NCI-H345 treated with DMSO at 0.1 percent for 48 hours (cell line): ENCODE results near the gene MYO5C.

Experiments used
- DNase-seq: peaks from one replicate; lab custom pipeline; 2025; ENCODE audit not compliant: unreplicated experiment; lab: John Stamatoyannopoulos, UW

The MYO5C gene

DNA sequence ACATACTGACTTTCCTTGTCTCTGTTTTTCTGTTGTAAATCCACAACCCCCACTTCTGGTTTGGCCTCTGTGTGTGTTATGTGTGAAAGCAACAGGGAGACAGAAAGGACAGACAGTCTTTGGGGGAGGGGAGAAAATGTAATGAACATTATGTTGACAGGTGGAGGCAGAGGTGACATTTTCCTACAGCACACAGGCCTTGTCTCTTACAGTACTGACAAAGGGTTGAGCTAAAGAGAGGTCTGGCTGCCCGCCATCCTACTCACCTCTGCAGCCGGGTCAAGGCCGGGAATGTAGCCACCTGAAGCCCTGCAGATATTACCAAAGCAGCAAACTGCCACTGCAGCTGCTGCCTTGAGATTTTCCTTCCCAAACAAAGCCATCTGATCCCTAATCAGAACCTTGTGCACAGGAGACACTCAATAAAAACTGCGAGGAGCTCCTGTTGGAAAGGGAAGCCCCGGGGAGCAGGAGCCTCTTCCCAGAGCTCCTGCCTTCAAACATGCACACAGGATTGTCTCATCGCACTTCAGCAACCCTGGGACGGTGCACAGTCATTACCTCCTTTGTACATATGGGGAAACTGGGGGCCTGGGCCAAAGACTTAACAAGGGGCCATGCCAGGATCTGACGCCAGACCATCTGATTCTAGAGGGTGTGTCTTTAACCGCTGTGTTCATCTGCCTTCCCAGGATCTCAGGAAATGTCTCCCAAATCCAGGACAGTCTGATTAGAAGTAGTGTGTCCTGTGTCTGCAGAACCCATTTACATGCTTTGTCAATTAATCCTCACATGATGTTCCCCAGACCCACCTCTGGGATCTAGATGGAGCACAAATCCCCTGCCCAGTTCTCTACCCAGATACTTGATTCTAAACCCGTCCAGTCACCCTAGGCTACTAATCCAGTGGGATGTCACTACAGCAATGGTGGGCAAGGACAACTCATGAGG is 14.2 kb downstream of the MYO5C start:
- no peak for DNase-seq

- no peak for DNase-seq
Measured at GRCh38 chr15:52280326-52281084, 15.1 kb downstream of the MYO5C start.

DNA sequence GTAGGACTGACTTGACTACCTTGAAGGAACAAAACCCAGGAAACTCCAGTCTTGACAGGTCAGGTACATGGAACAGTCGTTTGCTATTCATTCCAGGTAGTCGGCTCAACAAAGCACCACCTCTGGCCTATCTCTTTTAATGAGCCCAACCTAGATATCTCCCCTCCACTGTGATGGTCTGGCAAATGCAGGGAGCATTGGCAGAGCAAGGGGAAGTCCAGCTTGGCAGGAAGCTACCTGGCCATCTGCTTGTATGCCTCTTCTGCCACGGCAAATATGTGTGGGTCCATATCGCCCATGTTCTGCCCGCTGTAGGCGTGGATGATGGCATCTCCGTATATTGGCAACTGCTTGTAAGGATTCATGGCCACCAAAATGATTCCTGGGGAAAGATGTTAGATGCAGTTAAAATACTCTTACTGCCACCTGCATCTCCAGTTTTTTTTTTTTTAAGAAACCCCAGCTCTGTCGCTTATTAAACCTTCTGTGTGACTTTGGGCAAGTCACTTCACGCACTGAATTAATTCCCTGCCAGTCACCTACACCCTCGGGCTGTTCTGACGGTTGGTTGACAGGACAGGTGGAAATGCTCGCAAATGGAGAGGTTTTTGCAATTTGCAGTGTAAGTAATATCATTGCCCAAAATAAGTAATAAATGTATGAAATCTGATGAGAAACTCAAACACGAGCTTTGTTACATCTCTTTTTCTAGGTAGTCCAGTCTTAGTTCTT is 16.8 kb downstream of the MYO5C start:
- DNase-seq: no peak

DNA sequence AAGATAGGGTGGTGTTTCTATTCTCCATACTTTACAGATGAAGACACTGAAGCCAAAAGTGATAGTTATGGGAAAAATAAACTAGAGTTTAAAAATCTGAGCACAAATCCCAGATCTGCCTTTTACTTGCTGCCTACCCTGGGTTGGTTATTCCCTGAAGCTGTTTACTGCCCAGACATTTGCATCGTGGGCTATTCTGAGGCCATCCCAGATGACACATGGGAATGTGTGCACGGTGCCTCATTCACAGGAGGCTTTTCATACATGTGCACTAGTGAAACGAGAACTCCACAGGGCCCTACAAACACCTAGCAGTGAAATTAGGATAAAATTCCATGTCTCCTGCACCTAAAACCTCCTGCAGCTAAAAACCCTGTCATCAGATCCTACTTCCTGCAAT is 17.5 kb downstream of the MYO5C start:
- DNase-seq: no peak

- DNase-seq: no peak
Measured at GRCh38 chr15:52277575-52277974, 18.0 kb downstream of the MYO5C start.

DNA sequence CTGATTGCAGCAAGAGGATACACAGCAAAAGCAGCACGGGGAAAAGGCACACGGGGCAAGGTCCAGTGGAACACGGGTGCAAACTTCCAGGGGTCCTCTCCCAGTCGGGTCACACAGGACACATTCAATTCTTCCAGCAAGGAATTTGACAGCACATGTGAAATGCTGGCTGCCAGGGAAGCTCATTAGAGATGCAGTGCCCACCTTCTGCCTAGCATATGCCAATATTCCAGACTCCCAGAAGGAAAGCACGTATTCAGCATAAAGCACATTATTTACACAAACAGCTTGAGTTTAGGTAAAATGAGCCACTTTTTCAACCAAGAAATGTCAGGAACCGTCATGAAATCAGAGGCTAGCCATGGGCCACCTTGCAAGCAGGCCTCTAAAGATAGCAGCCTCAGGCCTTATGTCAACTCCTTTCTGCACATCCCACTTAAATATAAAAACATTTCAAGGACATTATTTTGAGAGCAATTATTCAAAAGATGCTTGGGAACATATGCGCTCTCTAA is 19.3 kb downstream of the MYO5C start:
- no peak for DNase-seq

DNA sequence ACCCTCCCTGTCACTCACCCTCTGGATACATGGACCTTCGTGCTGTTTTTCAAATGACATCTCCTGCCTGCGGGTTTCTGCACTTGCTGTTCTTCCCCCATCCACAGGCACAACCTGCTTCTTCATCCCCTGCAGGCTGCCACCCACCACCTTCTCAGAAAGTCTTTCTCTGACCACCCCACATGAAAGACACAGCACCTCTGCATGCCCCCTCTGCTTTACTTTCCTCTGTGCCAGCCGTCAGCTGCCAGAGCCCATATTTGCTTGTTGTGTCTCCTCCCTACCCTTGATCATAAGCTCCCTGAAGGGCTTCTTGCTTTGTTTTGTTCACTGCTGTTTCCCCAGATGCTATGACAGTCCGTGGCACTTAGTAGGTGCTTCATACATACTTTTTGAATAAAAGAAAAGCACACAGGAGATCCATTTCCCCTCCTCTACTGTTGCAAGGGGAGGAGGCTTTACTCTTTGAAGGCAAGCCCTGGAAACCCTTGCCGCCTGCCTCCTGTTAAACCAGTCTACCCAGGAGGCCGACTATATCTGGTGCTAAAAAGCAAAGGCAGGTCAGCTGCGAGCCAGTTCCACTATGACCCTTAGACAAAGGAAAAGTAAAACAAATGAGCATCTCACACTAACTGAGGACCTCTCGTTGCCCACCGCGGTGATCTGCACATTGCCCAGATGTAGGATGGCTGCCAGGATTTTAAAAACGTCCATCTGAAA is 31.9 kb downstream of the MYO5C start:
- no peak for DNase-seq

GRCh38 chr15:52262364-52262763 is 33.2 kb downstream of the MYO5C start:
- no peak for DNase-seq

GRCh38 chr15:52261498-52262242 is 33.9 kb downstream of the MYO5C start:
- no peak for DNase-seq

DNA sequence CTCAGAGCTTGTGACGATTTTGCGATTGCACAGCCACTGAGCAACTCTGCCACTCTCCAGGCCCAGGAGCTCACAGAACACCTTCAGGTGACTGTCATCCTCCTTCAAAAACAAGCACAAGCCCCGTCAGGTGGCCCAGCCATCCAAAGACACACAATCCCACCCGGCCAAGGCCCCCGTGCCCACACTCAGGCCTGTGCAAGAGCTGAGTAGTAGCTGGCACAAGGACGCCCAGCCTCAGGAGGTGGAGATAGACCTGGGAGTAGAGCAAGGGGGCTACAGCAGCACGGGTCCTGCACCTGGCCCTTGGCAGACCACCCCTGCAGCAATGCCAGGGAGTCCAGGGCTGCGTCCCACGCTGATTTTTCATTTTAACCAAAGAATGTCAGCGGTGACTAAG is 34.6 kb downstream of the MYO5C start:
- no peak for DNase-seq

DNA sequence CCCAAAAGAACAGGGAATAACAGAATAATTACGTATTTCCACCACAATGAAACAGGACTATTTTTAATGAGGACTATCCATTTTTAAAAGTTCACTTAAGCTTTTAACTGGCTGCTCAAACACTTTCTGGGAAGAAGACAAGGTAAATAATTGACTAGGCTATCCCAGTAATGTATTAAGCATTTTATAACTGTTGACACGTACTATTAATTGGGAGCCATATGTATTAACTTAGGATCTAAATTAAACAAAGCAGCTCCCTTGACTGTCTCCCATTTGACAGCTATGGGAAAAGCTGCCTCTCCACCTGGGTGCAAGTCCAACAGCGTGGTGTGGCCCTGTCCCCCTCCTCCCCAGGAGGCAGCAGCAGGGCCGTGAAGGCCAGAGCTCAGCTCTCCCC is 36.1 kb downstream of the MYO5C start:
- DNase-seq: no peak

DNA sequence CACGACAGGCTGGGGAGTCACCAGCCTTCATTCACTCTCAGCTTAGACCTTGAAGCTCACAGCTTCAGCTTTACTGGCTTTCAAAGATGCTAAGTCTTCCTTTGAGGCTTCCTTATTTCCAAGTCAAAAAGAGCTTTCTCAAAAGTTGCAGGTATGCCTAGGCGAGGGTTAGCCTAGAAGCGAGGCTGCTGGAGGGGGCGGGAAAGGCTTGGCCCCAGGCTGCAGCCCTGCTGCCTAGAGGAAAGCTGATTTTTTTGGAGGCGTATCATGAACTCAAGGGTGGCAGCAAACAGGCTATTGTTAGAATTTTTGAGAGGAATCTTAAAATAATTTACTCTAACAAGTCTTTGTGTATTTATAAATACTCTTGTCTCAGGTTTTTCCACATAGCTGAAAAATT is 37.1 kb downstream of the MYO5C start:
- DNase-seq: no peak

- DNase-seq: no peak
Measured at GRCh38 chr15:52257734-52258062, 37.9 kb downstream of the MYO5C start.

- no peak for DNase-seq
Measured at GRCh38 chr15:52256930-52257733, 38.5 kb downstream of the MYO5C start.

DNA sequence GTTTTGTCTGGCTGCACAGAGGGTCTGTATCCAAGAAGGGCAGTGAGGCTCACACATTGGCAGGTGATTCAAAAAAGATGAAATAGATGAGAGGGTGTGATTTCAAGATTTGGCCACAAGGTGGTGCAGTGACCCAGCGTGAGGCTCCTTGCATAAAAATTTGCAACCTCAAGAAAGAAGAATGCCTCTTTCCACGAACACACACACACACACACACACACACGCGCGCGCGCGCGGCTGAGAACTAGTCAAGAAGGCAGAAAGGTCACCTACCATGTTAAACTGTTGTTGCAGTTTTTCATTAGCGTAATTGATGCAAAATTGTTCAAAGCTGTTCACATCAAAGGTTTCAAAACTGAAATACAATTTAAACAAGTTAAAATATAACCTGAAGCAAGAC is 39.2 kb downstream of the MYO5C start:
- DNase-seq: peak; percentile 19

- DNase-seq: no peak
Measured at GRCh38 chr15:52255935-52256334, 39.7 kb downstream of the MYO5C start.

DNA sequence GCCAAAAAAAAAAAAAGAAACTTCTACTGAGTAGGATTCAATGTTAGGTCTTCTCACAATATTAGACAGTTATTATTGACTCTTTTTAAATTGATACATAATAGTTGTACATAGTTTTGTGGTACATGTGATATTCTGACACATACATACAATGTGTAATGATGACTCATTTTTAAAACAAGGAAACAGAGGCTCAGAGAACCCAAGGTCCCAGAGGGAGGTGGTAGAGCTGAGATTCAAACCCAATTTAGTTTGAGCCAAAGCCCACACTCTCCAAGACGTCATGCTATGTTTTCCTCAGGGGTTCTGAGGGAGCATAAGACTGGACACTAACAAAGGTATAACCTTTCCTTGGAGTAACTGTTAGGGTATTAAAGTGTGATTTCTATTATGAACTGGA is 40.6 kb downstream of the MYO5C start:
- DNase-seq: no peak

GRCh38 chr15:52254391-52254790 is 41.2 kb downstream of the MYO5C start:
- DNase-seq: no peak

GRCh38 chr15:52252781-52253180 is 42.8 kb downstream of the MYO5C start:
- no peak for DNase-seq
